ENCODE data around the gene EXOC3L2.
A peak's percentile ranks its signal among the peaks of the same experiment; 100 is the strongest.
"Not testable (repeated sequence)": the region's sequence is repeated elsewhere in the genome, so short reads cannot be mapped to it uniquely, and the experiment has no call there.

The EXOC3L2 gene

DNA sequence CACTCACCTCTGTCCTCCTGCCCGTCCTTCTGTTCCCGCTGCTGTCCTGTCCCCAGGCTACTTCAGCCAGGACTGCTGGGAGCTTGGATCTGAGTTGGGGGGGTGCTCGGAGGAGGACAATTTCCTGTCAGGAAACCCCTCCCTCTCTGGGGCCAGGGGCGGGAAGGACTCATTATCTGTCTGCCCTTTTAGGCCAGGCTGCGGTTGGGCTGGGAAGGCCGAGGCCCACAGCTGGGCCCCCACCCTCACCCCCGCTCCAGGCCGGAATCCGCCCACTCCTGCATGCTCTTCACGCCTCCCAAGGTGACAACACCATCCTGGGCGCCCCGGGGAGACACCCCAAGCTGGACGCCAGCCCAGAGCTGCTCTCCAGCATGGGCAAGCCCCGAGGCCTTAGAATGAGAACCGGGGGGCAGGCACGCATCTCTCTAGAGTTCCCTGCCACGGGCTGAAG, at the start of gene EXOC3L2:
Gene EXOC3L2 (minus strand): TSS at position 74 of the 454 bp plus-strand sequence. CDS start 6,362 bp downstream, outside the sequence.
- no peak for DNase-seq

DNA sequence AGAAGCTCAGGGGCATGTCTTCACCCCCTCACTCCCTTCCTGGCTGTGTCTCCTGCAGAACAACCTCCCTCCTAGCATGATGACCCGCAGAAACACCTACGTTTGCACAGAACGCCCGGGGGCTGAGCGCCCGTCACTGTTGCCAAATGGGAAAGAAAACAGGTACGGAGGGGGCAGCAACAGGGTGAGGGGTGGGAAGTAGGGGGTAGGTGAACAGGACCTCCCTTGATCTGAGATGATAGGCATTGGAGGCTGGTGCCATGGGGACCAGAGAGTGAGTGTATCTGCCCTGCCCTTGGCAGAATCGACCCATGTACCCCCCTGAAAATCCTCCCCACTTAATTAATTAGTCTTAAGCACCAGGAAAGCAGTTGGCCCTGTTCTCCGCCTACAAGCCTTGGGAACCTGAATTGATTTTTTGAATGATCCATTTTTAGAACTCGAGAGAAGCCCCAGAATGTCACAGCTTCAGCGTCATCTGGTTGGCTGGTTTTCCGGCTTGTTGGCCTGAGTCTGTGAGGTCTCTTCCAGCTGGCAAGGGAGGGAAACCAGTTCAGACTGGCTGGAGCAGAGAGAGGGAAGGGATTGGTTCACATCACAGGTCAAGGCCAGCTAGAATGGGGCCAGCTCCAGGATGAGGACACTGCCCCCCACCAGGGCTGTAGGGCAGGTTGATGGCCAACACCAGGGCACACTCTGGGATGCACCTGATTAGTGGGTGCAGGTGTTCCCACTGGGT, 49.3 kb upstream of the EXOC3L2 start:
- DNase-seq, result no peak

DNA sequence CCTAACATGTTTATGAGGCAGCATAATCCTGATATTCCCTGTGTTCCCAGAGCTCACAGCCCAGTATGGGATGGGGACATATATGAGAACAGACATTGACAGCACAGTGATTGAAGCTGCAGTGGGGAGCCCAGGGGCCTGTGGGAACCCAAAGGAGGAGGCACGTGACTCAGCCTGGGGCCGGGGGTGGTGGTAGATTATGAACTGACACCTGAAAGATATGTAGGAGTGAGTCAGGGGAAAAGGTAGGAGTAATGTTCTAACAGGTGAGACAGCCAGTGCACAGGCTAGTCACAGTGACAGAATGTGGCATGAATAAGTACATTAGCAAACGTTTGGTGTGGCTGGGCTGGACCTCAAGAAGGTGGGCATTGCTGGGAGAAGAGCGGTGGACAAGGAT, 48.5 kb upstream of the EXOC3L2 start:
- no peak for DNase-seq

DNA sequence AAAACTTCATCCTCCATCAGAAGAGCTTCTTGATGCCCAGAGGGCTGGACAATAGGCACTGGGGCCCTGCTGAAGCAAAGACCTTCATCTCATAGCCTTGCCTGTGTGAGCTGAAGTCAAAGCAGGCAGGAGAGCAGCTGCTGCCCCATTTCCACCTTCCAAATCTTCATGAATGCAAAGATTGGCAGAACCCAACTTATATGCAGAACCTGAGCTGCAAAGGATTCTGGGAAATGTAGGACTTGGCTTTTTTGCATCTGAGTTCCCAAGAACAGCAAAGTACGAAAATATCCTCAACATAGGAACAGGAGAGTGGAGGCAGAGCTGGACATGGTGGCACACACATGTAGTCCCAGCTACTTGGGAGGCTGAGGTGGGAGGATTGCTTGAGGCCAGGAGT, 46.6 kb upstream of the EXOC3L2 start:
- DNase-seq, result no peak

DNA sequence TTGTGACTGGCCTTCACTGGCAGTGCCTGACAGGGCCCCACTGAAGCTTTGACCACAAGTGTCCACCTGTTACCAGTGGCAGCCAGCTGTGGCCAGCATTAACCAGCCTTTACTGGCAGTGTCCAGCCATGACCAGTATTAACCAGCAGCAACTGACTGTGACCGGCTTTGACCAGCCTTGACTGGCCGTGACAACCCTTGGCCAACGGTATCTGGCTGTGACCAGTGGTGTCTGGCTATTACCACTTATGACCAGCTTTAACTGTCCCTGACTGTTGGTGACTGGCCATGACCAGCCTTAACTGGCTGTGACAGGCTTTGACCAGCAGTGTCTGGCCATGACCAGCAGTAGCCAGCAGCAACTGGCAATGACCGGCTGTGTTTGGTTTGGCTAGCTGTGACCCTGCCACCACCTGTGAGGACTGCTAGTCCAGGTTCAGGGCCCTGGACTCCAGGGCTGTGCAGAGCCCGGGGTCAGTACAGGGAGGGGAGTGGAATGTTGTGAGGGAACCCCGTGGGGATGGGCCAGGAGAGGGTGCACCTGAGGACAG, 45.2 kb upstream of the EXOC3L2 start:
- no peak for DNase-seq

DNA sequence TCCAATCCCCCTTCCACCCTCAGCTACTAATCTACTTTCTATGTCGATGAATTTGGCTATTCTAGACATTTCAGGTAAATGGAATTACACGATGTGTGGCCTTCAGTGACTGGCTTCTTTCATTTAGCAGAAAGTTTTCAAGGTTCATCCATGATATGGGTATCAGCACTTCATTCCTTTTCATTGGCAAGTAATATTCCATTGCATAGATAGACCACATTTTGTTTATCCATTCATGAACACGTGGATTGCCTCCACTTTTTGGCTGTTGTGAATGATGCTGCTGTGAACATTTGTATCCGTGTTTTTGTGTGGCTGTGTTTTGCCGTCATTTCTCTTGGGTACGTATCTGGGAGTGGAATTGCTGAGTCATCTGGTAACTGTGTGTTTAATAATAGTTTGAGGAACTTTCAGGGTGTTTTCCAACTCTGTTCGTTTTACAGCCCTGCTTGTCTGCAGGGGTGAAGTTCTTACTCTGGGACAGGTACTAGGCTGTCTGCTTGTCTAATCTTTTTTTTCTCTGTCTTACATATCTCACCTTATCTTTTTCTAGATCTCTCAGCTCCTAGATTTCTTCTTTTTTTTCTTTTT, 38.3 kb upstream of the EXOC3L2 start:
- peak in 1 of 2 donors; percentile 15 for DNase-seq

DNA sequence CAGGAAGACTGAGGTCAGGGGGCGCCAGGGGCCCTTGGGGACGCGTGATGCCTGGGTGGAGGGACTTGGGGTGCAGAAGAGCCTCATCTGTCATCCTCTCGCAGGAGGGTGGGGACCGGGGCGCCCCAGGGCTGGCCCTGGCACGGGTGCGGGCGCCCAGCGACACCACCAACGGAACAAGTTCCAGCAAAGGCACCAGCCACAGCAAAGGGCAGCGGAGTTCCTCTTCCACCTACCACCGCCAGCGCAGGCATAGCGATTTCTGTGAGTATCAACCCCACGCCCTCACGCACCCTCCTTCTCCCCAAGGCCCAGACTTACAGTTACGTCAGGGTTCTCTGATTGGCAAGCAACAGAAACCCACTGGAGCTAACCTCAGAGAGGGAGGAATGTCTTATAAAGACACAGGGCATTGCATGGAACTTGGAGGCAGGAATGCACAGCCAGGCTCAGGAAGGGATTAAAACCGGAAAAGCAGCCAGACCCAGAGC, 35.3 kb upstream of the EXOC3L2 start:
- no peak for DNase-seq

DNA sequence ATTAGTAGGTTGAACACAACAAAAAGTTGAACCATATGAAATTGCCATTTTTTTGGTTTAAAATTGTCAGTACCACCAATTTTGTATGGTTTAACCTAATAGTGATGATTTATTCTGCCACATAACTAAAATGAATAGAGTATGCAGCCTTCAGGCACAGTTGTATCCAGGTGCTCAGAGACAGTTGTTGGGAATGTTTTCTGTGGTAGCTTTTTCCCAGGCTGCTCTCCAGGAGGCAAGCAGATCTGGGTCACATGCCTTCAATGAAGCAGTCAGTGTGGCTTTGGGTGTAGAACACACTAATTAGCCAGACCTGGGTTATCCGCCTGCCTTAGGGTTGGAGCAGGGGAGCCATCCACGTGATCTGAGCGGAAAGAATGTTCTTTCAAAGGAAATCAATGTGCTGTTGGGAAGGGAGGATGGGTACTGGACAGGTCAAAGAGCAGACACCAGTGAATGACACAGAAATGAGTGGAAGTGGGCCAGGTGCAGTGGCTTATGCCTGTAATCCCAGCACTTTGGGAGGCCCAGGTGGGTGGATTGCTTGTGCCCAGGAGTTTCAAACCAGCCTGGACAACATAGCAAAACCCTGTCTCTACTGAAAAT, 34.5 kb upstream of the EXOC3L2 start:
- no peak for DNase-seq

DNA sequence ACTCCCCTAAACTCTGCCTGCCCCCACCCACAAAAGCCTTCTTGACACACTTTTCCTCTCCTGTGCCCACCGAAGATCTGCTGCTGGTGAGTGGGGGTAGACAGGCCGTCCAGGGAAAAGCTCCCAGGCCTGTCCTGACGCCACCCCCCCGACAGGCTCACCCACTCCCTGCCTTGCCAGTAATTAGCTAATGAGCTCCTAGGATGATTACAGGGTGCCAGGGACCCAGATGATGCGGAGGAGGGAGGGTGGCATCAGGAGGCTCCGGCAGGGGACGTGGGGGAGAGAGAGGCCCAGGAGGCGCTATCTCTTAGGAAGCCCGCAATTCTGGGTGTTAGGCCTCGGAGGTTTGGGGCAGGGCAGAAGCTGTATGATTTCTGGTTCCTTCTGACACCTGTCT, 32.9 kb upstream of the EXOC3L2 start:
- no peak for DNase-seq

DNA sequence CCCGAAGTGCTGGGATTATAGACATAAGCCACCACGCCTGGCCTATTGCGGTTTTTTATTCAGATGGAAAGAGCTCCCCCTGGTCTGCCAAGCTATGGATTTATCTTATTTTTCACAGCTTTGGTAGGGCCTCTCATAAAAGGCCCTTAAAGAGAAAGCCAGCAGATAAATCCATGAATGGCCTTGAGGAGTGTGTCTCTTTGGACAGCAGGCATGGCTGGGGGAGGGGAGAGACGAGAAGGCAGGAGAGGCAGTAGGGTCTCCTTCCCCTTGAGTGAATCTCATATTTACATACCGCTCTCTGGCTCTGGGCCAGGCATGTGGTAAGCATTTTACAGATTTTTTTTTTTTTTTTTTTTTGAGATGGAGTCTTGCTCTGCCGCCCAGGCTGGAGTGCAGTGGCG, 31.1 kb upstream of the EXOC3L2 start:
- DNase-seq, result no peak

DNA sequence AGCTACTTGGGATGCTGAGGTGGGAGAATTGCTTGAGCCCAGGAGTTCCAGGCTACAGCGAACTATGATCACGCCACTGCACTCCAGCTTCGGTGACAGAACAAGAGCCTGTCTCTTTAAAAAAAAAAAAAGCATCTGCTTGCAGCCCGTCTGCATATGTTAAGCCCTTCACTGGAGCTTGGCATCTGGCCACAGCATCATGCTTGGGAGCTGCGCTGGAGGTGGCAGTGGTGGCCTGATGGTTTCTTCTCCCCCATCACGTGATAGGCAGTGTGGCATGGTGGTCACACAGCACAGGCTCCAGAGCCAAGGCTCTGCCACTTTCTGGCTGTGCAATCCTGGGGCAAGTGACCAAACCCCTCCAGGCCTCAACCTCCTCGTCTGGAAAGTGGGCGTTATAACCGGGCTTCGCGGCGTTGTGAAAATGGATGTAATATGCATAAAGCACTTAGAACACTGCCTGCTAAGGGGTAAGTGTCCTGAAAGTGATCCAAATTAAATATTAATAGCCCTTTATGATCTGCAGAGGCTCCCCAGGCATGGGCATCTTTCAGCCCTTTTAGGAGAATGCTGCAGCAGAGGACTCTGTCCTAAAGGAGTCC, 30.3 kb upstream of the EXOC3L2 start:
- DNase-seq, result no peak

DNA sequence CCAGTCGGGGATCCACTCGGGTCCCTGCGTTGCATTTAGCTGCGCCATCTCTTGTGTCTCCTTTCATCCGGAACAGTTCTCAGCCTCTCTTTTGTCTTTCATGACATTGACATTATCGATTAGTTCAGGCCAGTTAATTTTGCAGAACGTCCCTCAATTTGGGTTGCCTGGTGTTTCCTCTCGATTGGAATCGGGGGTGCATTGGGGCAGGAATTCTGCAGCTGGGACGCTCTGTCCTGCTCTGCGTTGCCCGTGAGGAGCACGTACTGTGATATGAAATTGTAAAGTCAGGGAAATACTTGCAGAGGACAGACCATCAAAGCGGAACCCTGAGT, 28.3 kb upstream of the EXOC3L2 start:
- no peak for DNase-seq

DNA sequence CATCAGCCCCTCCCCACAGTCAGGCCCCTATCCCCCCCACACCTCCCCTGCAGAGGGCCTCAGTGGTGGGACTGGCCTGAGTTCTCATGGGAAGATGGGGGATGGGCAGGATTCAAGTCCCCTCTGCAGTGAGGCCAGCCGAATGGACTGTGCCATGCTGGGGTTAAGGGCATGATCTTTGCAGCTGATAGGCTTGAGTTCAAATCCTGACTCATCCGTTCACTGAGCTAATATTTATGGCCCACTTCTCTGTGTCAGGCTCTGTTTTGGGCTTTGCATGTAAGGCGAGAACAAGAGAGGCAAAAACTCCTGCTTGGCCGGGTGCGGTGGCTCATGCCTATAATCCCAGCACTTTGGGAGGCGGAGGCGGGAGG, 26.5 kb upstream of the EXOC3L2 start:
- no peak for DNase-seq

DNA sequence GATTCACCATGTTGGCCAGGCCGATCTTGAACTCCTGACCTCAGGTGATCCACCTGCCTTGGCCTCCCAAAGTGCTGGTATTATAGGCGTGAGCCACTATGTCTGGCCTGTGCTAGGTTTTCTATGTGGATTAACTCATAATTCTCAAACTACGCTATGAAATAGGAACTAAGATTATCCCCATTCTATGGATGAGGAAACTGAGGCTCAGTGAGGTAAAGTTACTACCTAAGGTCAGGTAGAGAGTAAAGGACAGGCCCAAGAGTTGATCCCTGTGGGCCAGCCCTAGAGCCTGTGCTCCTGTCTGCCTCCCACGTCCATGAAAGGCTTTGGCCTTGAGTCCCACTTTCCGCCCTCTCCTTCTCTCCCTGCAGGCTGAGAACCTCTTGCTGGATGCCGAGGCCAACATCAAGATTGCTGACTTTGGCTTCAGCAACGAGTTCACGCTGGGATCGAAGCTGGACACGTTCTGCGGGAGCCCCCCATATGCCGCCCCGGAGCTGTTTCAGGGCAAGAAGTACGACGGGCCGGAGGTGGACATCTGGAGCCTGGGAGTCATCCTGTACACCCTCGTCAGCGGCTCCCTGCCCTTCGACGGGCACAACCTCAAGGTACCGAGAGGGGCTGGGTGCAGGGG, 26.0 kb upstream of the EXOC3L2 start:
- DNase-seq, result no peak

DNA sequence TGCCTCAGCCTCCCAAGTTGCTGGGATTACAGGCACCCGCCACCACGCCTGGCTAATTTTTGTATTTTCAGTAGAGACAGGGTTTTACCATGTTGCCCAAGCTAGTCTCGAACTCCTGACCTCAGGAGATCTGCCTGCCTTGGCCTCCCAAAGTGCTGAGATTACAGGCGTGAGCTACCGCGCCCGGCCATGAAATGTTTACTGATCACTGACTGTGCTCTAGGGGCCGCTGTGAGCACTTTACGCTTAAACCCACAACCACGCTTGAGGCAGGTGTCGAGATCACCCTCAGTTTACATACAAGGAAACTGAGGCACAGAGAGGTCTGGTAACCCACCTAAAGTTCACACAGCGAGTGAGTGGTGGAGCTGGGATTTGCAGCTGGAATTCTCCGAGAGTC, 24.7 kb upstream of the EXOC3L2 start:
- DNase-seq, result not testable (repeated sequence)

DNA sequence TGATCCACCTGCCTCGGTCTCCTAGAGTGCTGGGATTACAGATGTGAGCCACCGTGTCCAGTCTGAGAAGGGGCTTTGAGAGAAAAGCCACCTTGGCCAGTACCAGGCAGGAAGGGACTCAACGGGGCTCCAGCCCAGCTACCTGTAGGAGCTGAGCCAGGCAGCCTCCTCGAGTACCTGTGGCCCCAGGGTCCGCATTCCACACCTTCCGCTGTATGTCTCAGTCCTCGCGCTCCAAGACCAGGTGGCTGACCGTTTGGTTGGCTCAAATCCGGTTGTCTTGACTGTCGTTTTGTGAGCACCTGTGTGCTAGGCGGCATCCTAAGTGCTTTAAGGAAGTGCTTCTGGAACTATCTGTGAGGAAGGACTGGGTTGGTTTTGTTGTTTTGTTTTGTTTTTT, 22.1 kb upstream of the EXOC3L2 start:
- DNase-seq, result no peak

DNA sequence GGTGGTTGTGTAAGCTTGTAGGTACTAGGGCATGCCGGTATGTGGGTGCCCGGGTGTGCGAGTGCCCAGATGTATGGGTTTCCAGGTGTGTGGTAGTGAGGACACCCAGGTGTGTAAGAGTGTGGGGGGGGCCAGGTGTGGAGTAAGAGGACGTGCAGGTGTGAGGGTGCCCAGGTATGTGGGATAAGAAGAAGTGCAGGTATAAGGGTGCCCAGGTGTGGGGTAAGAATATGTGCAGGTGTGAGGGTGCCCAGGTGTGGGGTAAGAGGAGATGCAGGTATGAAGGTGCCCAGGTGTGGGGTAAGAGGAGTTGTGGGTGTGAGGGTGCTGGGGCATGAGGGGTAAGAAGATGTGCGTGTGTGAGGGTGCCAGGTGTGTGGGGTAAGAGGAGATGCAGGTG, 20.2 kb upstream of the EXOC3L2 start:
- no peak for DNase-seq

DNA sequence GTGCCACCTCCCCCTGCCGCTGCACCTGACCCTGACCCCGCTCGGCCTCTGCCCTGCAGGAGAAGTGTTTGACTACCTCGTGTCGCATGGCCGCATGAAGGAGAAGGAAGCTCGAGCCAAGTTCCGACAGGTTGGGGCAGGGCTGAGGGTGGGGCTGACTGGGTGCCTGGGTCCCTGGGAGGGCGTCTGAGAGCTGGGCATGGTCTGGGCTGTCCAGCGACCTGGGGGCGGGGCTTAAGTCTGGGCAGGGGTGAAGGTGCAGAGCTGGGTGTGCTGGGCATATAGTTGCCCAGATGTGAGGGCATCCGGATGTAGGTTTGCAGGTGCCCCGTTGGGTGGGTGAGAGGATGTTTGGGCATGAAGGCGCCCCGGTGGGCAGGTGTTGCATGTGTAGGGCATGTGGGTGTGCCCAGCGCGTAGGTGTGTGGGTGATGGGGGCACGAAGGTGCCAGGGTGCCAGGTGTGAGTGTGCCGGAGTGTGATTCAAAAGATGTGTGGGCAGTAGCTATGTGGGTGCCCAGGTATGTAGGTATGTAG, 19.6 kb upstream of the EXOC3L2 start:
- DNase-seq, result no peak

DNA sequence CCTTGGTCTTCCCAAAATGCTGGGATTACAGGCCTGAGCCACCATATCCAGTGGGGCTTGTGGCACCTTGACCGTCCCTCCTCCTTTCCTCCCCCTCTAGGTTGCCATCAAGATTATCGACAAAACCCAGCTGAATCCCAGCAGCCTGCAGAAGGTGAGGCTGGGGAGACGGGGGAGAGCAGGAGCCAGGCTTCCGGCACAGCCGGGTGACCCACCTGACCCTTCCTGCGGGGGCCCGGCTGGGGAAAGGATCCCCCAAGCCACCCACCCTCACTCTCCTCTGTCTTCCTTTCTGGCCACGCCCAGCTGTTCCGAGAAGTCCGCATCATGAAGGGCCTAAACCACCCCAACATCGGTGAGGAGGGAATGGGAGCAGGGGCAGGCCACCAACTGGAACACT, 17.8 kb upstream of the EXOC3L2 start:
- DNase-seq, result no peak

DNA sequence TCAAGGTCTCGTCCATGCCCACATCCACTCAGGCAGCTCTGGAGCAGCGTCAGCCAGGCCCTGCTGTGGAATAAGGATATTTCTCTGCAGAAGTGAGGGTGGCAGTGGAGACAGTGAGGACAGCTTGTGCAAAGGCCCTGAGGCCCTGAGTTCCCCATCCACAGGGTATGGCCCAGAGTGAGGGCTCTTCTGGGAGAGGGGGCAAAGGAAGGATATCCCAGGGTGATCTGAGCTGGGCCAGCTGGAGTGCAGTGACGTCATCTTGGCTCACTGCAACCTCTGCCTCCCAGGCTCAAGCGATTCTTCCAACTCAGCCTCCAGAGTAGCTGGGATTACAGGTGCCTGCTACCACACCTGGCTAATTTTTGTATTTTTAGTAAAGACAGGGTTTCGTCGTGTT, 17.4 kb upstream of the EXOC3L2 start:
- DNase-seq, result no peak

DNA sequence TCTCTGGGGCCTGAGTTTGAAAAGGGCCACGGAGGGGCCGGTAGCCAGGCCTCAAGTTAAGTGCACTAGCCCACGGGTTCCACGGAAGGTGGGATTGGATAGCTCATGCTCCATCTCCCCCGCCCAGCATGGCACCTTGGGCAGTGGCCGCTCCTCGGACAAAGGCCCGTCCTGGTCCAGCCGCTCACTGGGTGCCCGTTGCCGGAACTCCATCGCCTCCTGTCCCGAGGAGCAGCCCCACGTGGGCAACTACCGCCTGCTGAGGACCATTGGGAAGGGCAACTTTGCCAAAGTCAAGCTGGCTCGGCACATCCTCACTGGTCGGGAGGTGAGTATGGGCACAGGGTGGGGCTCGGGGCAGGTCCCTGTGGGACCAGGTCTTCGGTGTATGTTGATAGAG, 13.7 kb upstream of the EXOC3L2 start:
- no peak for DNase-seq

DNA sequence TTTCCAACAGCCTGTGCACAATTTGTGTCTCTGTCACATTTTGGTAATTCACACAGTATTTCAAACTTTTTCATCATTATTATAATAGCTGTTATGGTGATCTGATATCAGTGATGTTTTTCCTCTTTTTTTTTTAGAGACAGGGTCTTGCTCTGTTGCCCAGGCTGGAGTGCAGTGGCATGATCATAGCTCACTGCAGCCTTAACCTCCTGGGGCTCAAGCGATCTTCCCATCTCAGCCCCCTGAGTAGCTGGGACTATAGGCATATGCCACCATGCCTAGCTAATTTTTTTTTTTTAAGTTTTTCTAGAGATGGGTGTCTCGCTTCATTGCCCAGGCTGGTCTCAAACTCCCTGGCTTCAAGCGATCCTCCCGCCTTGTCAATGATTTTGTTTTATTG, 11.6 kb upstream of the EXOC3L2 start:
- DNase-seq, result no peak

DNA sequence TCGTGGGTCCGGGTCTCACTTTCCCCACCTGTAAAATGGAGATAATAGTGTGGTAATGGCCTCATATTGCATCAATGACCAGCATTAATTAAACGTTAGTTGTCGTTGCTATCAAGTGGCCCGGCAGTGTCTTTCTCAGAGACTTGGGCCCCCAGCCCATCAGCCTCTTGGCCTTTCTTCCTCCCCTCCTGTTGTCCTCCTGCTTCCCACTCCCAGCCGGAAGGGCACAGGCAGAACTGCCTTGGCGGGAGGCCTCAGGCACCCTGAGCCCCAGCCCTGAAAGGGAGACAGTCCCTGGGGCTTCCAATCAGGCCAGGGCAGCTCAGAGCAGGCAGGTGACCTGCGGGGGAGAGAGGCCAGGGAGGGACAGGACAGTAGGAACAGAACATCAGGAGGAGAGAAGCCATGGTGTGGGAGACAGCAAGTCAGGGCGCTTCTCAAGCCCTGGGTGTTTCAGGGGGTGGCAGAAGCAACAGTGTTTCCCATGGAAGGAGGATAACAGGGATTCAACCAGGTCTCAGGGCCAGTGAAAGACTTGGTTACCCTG, 10.5 kb upstream of the EXOC3L2 start:
- no peak for DNase-seq

Data from CD4-positive, alpha-beta T cell treated with Interleukin-4 for 1 hour (primary cell).